Endothelial cell of coronary artery (primary cell): Measurements from ENCODE around the gene TLR7. TPM values are rescaled to one million over a fixed set of nuclear protein-coding genes. Genes with fewer than 3 reads are reported as not detected.

Experiments
- total RNA-seq: library from RNA; depleted of rRNA; stranded (reverse); fragments of >200 nt; gene quantifications from 2 replicates; pipeline ENCODE4 v1.2.3, GENCODE V29; 2014

TLR7 gene
- not detected in 2 replicates for total RNA-seq

GRCh38 chrX:12866451-12867377 is at the start of gene TLR7:
TLR7 (plus strand) TSS chrX:12867072; CDS start chrX:12867579, 507 bp downstream.

GRCh38 chrX:12906046-12906761 is 39.3 kb downstream of the TLR7 start, which contains the start of gene TLR8:
TLR8 (plus strand) TSS chrX:12906620; CDS start chrX:12906707, 87 bp downstream.

Other genes with a start within 250 kb of the TLR7 start
- 31.1 and 38.9 TPM in 2 replicates for gene PRPS2, start 75.7 kb upstream of the TLR7 start, total RNA-seq
- not detected in 2 replicates for gene TLR8, start 39.5 kb downstream of the TLR7 start, total RNA-seq
- 15,561 and 16,202 TPM in 2 replicates for gene TMSB4X, start 108.0 kb downstream of the TLR7 start, total RNA-seq
- not detected in 2 replicates for gene FAM9C, start 177.5 kb downstream of the TLR7 start, total RNA-seq